GM23338 (cell line): ENCODE measurements around the gene HIC2. TPM values are rescaled to one million over a fixed set of nuclear protein-coding genes. Genes with fewer than 3 reads are reported as not detected.

Source experiments
- ATAC-seq: fragments of 200-7000 bp; cut with Tn5 transposase; 3 replicates; pipeline ENCODE4 v1.9.1; 2020
- DNase-seq: peaks from one replicate; pipeline ENCODE4 v3.0.0-alpha.2; 2015; ENCODE audit warnings: low spot score
- H2AFZ ChIP-seq: fragments of 200-600 bp; sonication (generic); 2 replicates; pipeline ENCODE4 v1.8.0; 2016; ENCODE audit warnings: antibody characterized with exemption, mild to moderate bottlenecking, moderate library complexity
- H3F3A ChIP-seq: fragments of 200-600 bp; sonication (generic); replicated peaks from 2 replicates; pipeline ENCODE4 v1.8.0; 2017; ENCODE audit warnings: antibody characterized with exemption, mixed run types, low read depth
- H3K27ac ChIP-seq: fragments of 200-600 bp; sonication (generic); 2 replicates; pipeline ENCODE4 v1.6.1; 2016; ENCODE audit warnings: low read depth
- H3K27me3 ChIP-seq: fragments of 200-600 bp; sonication (generic); 2 replicates; pipeline ENCODE4 v1.8.0; 2016; ENCODE audit warnings: mild to moderate bottlenecking, mixed run types, moderate library complexity; ENCODE audit not compliant: insufficient read depth
- H3K36me3 ChIP-seq: fragments of 200-600 bp; sonication (generic); 2 replicates; pipeline ENCODE4 v1.8.0; 2016; ENCODE audit warnings: mild to moderate bottlenecking; ENCODE audit not compliant: insufficient read depth
- H3K4me1 ChIP-seq: fragments of 200-600 bp; sonication (generic); 2 replicates; pipeline ENCODE4 v1.8.0; 2016; ENCODE audit warnings: mild to moderate bottlenecking, moderate library complexity; ENCODE audit not compliant: insufficient read depth
- H3K4me2 ChIP-seq: fragments of 200-600 bp; sonication (generic); 2 replicates; pipeline ENCODE4 v1.7.1; 2017; ENCODE audit warnings: mixed run types
- H3K4me3 ChIP-seq: fragments of 200-600 bp; sonication (generic); 2 replicates; pipeline ENCODE4 v1.6.1; 2016; ENCODE audit warnings: mixed run types
- H3K79me2 ChIP-seq: fragments of 200-600 bp; sonication (generic); replicated peaks from 2 replicates; pipeline ENCODE4 v1.8.0; 2017; ENCODE audit warnings: mild to moderate bottlenecking; ENCODE audit not compliant: insufficient read depth
- H3K9me2 ChIP-seq: fragments of 200-600 bp; sonication (generic); 2 replicates; pipeline ENCODE4 v1.8.0; 2017; ENCODE audit not compliant: insufficient read depth
- H4K20me1 ChIP-seq: fragments of 200-600 bp; sonication (generic); replicated peaks from 2 replicates; pipeline ENCODE4 v1.8.0; 2017; ENCODE audit warnings: mild to moderate bottlenecking; ENCODE audit not compliant: insufficient read depth
- H3K27ac Mint-ChIP-seq: 2 replicates; pipeline ENCODE4 v1.8.0; 2020; ENCODE audit warnings: inconsistent platforms, mild to moderate bottlenecking, moderate library complexity, mixed read lengths
- H3K27me3 Mint-ChIP-seq: 3 replicates; pipeline ENCODE4 v1.8.0; 2022; ENCODE audit warnings: low read depth, mild to moderate bottlenecking, moderate library complexity, mixed read lengths, inconsistent platforms; ENCODE audit not compliant: insufficient read depth, poor library complexity
- H3K36me3 Mint-ChIP-seq: 3 replicates; pipeline ENCODE4 v1.8.0; 2021; ENCODE audit warnings: low read depth, mild to moderate bottlenecking, inconsistent platforms, moderate library complexity, mixed read lengths
- H3K4me1 Mint-ChIP-seq: 3 replicates; pipeline ENCODE4 v1.8.0; 2020; ENCODE audit warnings: mild to moderate bottlenecking, inconsistent platforms, mixed read lengths
- H3K4me3 Mint-ChIP-seq: 3 replicates; pipeline ENCODE4 v1.8.0; 2021; ENCODE audit warnings: moderate library complexity, mild to moderate bottlenecking, inconsistent platforms, mixed read lengths
- H3K9me3 Mint-ChIP-seq: 3 replicates; pipeline ENCODE4 v1.8.0; 2020; ENCODE audit warnings: moderate library complexity, mild to moderate bottlenecking, inconsistent platforms, mixed read lengths
- CREB1 ChIP-seq: fragments of 250-450 bp; sonication (Bioruptor Pico); IDR thresholded peaks from 2 replicates; pipeline ENCODE4 v1.5.0; 2020; ENCODE audit warnings: low read depth, mild to moderate bottlenecking, moderate library complexity
- CTCF ChIP-seq, 2 experiments: fragments of 200-600 bp in 1 of 2; sonication (generic) in 1 of 2; conservative IDR thresholded peaks; 2 replicates each; pipeline versions ENCODE4 v1.5.1 to v1.6.1; 2016 to 2017; ENCODE audit warnings: antibody characterized with exemption in 2 of 2, low read depth in 2 of 2, mild to moderate bottlenecking in 2 of 2, moderate library complexity in 1 of 2
- ETS1 ChIP-seq: IDR thresholded peaks from 2 replicates; pipeline ENCODE4 v1.6.1; 2016; ENCODE audit warnings: antibody characterized with exemption
- EZH2 ChIP-seq: fragments of 200-600 bp; sonication (generic); IDR thresholded peaks from one replicate; pipeline ENCODE4 v1.8.0; 2017; ENCODE audit warnings: antibody characterized with exemption, mild to moderate bottlenecking, low read depth; ENCODE audit not compliant: unreplicated experiment
- EZH2phosphoT487 ChIP-seq: fragments of 200-600 bp; sonication (generic); IDR thresholded peaks from one replicate; pipeline ENCODE4 v1.8.1; 2018; ENCODE audit warnings: antibody characterized with exemption; ENCODE audit not compliant: unreplicated experiment
- JUNB ChIP-seq: IDR thresholded peaks from one replicate; pipeline ENCODE4 v1.6.1; 2016; ENCODE audit warnings: antibody characterized with exemption; ENCODE audit not compliant: unreplicated experiment
- NANOG ChIP-seq: IDR thresholded peaks from 2 replicates; pipeline ENCODE4 v1.6.1; 2016; ENCODE audit warnings: antibody characterized with exemption, borderline replicate concordance
- POLR2AphosphoS5 ChIP-seq: IDR thresholded peaks from 2 replicates; pipeline ENCODE4 v1.6.1; 2016; ENCODE audit warnings: antibody characterized with exemption, low read depth
- STAT1 ChIP-seq: IDR thresholded peaks from one replicate; pipeline ENCODE4 v1.6.1; 2016; ENCODE audit warnings: antibody characterized with exemption; ENCODE audit not compliant: unreplicated experiment
- ZNF114 ChIP-seq: fragments of 250-450 bp; sonication (Bioruptor Pico); IDR thresholded peaks from 2 replicates; pipeline ENCODE4 v1.5.0; 2020; ENCODE audit warnings: mild to moderate bottlenecking, moderate library complexity
- ZNF331 ChIP-seq: fragments of 250-450 bp; sonication (Bioruptor Pico); IDR thresholded peaks from 2 replicates; pipeline ENCODE4 v1.5.0; 2020; ENCODE audit warnings: low read depth, mild to moderate bottlenecking, moderate library complexity
- polyA plus RNA-seq: library from polyadenylated mRNA; unstranded; fragments of >200 nt; fragmentation: Nextera tagmentation; extraction: Ambion mirVana; gene quantifications from 2 replicates; pipeline ENCODE4 v1.2.1, GENCODE V29; 2016
- total RNA-seq: library from RNA; depleted of rRNA; stranded (reverse); fragments of >200 nt; shearing (Covaris generic); gene quantifications from 2 replicates; pipeline ENCODE4 v1.2.3, GENCODE V29; 2014

HIC2 gene
- total and polyA plus RNA-seq, 2 experiments from 2014 or later, result 8.0 to 34.0 TPM

- TF ChIP-seq ETS1 (no peak), STAT1 (no peak), JUNB (no peak), NANOG (no peak), CTCF (conservative IDR thresholded peaks at IDR 0.05; ENCODE audit: low read depth in 2 of 2) (no peak), CREB1 (CRISPR knock-in tag) (no peak), ZNF114 (no peak), EZH2 (no peak), POLR2AphosphoS5 (no peak), ZNF331 (no peak), EZH2phosphoT487 (no peak)
Measured at GRCh38 chr22:21446128-21446826, 29.1 kb downstream of the HIC2 start (continued).

- peaks cover 11% of the 10 kb centered on the region for H4K20me1 ChIP-seq
- H3K4me2 ChIP-seq, result no peak overlapping the region
- H3F3A ChIP-seq, result no peaks in the 10 kb centered on the region
- 0 out of 2 replicates have a peak, but pooled peaks cover 11% of the 10 kb centered on the region for H3K4me1 ChIP-seq
- no peak overlapping the region for H3K27ac Mint-ChIP-seq
- no peaks in the 10 kb centered on the region for H3K36me3 ChIP-seq
- peaks cover 9% of the 10 kb centered on the region for H3K27me3 Mint-ChIP-seq
- no peak for TF ChIP-seq STAT1
- no peak for TF ChIP-seq ZNF331
- peaks cover 15% of the 10 kb centered on the region for H3K36me3 Mint-ChIP-seq
- no peak overlapping the region for H3K4me3 ChIP-seq
- no peak overlapping the region for H3K27ac ChIP-seq
- ATAC-seq, result no peak
- no peak overlapping the region for H2AFZ ChIP-seq
- no peak overlapping the region for H3K4me3 Mint-ChIP-seq
- DNase-seq, result no peak
- peaks cover 13% of the 10 kb centered on the region; the same call in 1 of the 2 replicates for H3K79me2 ChIP-seq
- no peaks in the 10 kb centered on the region; the same call in 2 of the 3 replicates for H3K9me3 Mint-ChIP-seq
- H3K4me1 Mint-ChIP-seq, result peaks cover 35% of the 10 kb centered on the region
- no peaks in the 10 kb centered on the region for H3K9me2 ChIP-seq
- no peaks in the 10 kb centered on the region for H3K27me3 ChIP-seq
Measured at GRCh38 chr22:21446827-21447690, 29.9 kb downstream of the HIC2 start.
